HCT116 (cell line): Measurements from ENCODE around the gene PPP2R5A. TPM values are rescaled to one million over a fixed set of nuclear protein-coding genes. Genes with fewer than 3 reads are reported as not detected.

Experiments
- ATAC-seq: fragments of 200-7000 bp; cut with Tn5 transposase; 2 replicates; pipeline ENCODE4 v1.9.1; 2020; ENCODE audit warnings: mild to moderate bottlenecking, moderate library complexity
- BruUV-seq: library from RNA; stranded (reverse); fragments of 400-500 nt; replicated peaks from 2 replicates; lab custom pipeline; 2021; lab: Mats Ljungman, UMichigan
- CTCF ChIA-PET: fragments of 300-600 bp; sonication (Branson Sonifier 250); formaldehyde crosslinking; loops from one replicate; lab custom pipeline; 2021; ENCODE audit warnings: antibody characterized with exemption; lab: Charles Lee
- POLR2A ChIA-PET: fragments of 300-600, 350-600 bp; sonication (Branson Sonifier 250); formaldehyde crosslinking; loops from one replicate; lab custom pipeline; 2021; ENCODE audit warnings: antibody characterized with exemption; lab: Charles Lee
- RAD21 ChIA-PET, 2 experiments: fragments of 300-600 bp; sonication (Branson Sonifier 250); formaldehyde crosslinking; loops; one replicate each; lab custom pipeline; 2023; ENCODE audit warnings: low total read pairs in 2 of 2; ENCODE audit not compliant: uncharacterized antibody in 2 of 2, unreplicated experiment in 2 of 2, low non-redundant PET in 1 of 2; lab: Charles Lee
- DNase-seq: peaks from one replicate; pipeline ENCODE4 v3.0.0-alpha.2; 2010; ENCODE audit warnings: low read depth, low spot score
- H2AFZ ChIP-seq: fragments of 200-600 bp; shearing (Covaris generic), sonication (generic); 2 replicates; pipeline ENCODE4 v1.6.1; 2017; ENCODE audit warnings: low read depth, mixed run types, mixed read lengths, antibody characterized with exemption, low read length; ENCODE audit not compliant: poor library complexity, severe bottlenecking
- H3K27ac ChIP-seq: 2 replicates; pipeline ENCODE4 v1.5.1; 2012; ENCODE audit warnings: low read depth, low read length
- H3K27me3 ChIP-seq: fragments of 200-600 bp; sonication (generic); 2 replicates; pipeline ENCODE4 v1.6.1; 2016; ENCODE audit warnings: mixed run types, low read length, mixed read lengths; ENCODE audit not compliant: insufficient read depth
- H3K36me3 ChIP-seq, 2 experiments: fragments of 200-500 bp in 1 of 2; fragments of 200-600 bp in 1 of 2; sonication (Bioruptor generic) in 1 of 2; sonication (generic) in 1 of 2; 2 replicates each; pipeline versions ENCODE4 v1.5.1 to v1.6.1; 2014 to 2016; ENCODE audit warnings: low read length in 2 of 2, inconsistent platforms in 1 of 2, mixed read lengths in 1 of 2, mixed run types in 1 of 2; ENCODE audit not compliant: insufficient read depth in 2 of 2, control insufficient read depth in 1 of 2
- H3K4me1 ChIP-seq, 2 experiments: fragments of 200-600 bp in 1 of 2; sonication (generic) in 1 of 2; 2 replicates each; pipeline versions ENCODE4 v1.5.1 to v1.6.1; 2012 to 2017; ENCODE audit warnings: low read length in 2 of 2, inconsistent platforms in 1 of 2, mild to moderate bottlenecking in 1 of 2, mixed read lengths in 1 of 2, mixed run types in 1 of 2, moderate library complexity in 1 of 2; ENCODE audit not compliant: insufficient read depth in 2 of 2, control insufficient read depth in 1 of 2
- H3K4me2 ChIP-seq: fragments of 200-600 bp; sonication (generic); 2 replicates; pipeline ENCODE4 v1.6.1; 2017; ENCODE audit warnings: mixed run types, low read length, mixed read lengths
- H3K4me3 ChIP-seq, 2 experiments: fragments of 200-600 bp in 1 of 2; sonication (generic) in 1 of 2; replicated peaks in 1 of 2; 2 replicates each; pipeline ENCODE4 v1.5.1; 2011 to 2016; ENCODE audit warnings: low read length in 2 of 2, control low read depth in 1 of 2, low read depth in 1 of 2, mild to moderate bottlenecking in 1 of 2, mixed read lengths in 1 of 2, mixed run types in 1 of 2
- H3K79me2 ChIP-seq: fragments of 200-600 bp; sonication (generic); 2 replicates; pipeline ENCODE4 v1.6.1; 2017; ENCODE audit warnings: mild to moderate bottlenecking, mixed run types, low read length, moderate library complexity, mixed read lengths; ENCODE audit not compliant: insufficient read depth
- H3K9ac ChIP-seq: fragments of 200-600 bp; sonication (generic); 2 replicates; pipeline ENCODE4 v1.6.1; 2016; ENCODE audit warnings: low read length, mixed read lengths
- H3K9me2 ChIP-seq: fragments of 200-600 bp; sonication (generic), shearing (Covaris generic); 2 replicates; pipeline ENCODE4 v1.6.1; 2017; ENCODE audit warnings: mixed run types, mild to moderate bottlenecking, moderate library complexity; ENCODE audit not compliant: insufficient read depth
- H3K9me3 ChIP-seq, 2 experiments: fragments of 200-500 bp in 1 of 2; fragments of 200-600 bp in 1 of 2; sonication (Bioruptor generic) in 1 of 2; sonication (generic) in 1 of 2; 2 replicates each; pipeline ENCODE4 v1.6.1; 2014 to 2017; ENCODE audit warnings: low read length in 2 of 2, mixed read lengths in 2 of 2, inconsistent platforms in 1 of 2, low read depth in 1 of 2, mild to moderate bottlenecking in 1 of 2, mixed run types in 1 of 2, moderate library complexity in 1 of 2; ENCODE audit not compliant: control insufficient read depth in 1 of 2, insufficient read depth in 1 of 2
- H4K20me1 ChIP-seq: fragments of 200-600 bp; sonication (generic), shearing (Covaris generic); 2 replicates; pipeline ENCODE4 v1.6.1; 2017; ENCODE audit warnings: mixed run types, mild to moderate bottlenecking, moderate library complexity; ENCODE audit not compliant: insufficient read depth
- CEBPB ChIP-seq: IDR thresholded peaks from 2 replicates; pipeline ENCODE4 v1.6.1; 2012; ENCODE audit warnings: low read depth
- EGR1 ChIP-seq: IDR thresholded peaks from 2 replicates; pipeline ENCODE4 v1.6.1; 2012; ENCODE audit warnings: low read depth
- EZH2 ChIP-seq: fragments of 200-600 bp; sonication (generic); IDR thresholded peaks from 2 replicates; pipeline ENCODE4 v1.6.1; 2017; ENCODE audit warnings: antibody characterized with exemption, mixed run types
- JUND ChIP-seq: IDR thresholded peaks from 2 replicates; pipeline ENCODE4 v1.6.1; 2012
- POLR2A ChIP-seq: IDR thresholded peaks from 2 replicates; pipeline ENCODE4 v1.7.0; 2011; ENCODE audit warnings: borderline replicate concordance; ENCODE audit not compliant: insufficient read depth, insufficient read length; ENCODE audit errors: extremely low read depth
- POLR2AphosphoS5 ChIP-seq: IDR thresholded peaks from 2 replicates; pipeline ENCODE4 v1.6.1; 2011; ENCODE audit warnings: mild to moderate bottlenecking, low read depth, low read length, moderate library complexity
- SP1 ChIP-seq: IDR thresholded peaks from 2 replicates; pipeline ENCODE4 v1.6.1; 2012; ENCODE audit warnings: low read depth
- SRF ChIP-seq: IDR thresholded peaks from 2 replicates; pipeline ENCODE4 v1.6.1; 2012; ENCODE audit warnings: low read depth
- TCF7L2 ChIP-seq: IDR thresholded peaks from 2 replicates; pipeline ENCODE4 v1.7.0; 2011; ENCODE audit warnings: borderline replicate concordance, inconsistent platforms; ENCODE audit not compliant: insufficient read depth, insufficient read length; ENCODE audit errors: extremely low read depth
- ZFX ChIP-seq: fragments of 450-650 bp; IDR thresholded peaks from 2 replicates; pipeline ENCODE4 v1.6.1; 2017
- ZNF274 ChIP-seq: fragments of 200-500 bp; sonication (Bioruptor generic); IDR thresholded peaks from 2 replicates; pipeline ENCODE4 v1.6.1; 2014; ENCODE audit warnings: mild to moderate bottlenecking, low read depth, low read length, inconsistent platforms
- intact Hi-C: fragments of 100-400 bp; cut with micrococcal nuclease; formaldehyde crosslinking; loops from 2 replicates; pipeline ENCODE4 v1.10.0; 2022
- total RNA-seq: library from RNA; stranded (reverse); gene quantifications from one replicate; pipeline ENCODE4 v1.2.1, GENCODE V29; 2021; ENCODE audit not compliant: unreplicated experiment
- TF ChIP-seq, protein P1 (sequence below): IDR thresholded peaks from 2 replicates; pipeline ENCODE4 v1.6.1; 2012
- TF ChIP-seq, protein P2 (sequence below): IDR thresholded peaks from 2 replicates; pipeline ENCODE4 v1.6.1; 2012; ENCODE audit warnings: low read depth

PPP2R5A gene
- total RNA-seq, 1 experiment from 2014 or later = 33.1 TPM

DNA sequence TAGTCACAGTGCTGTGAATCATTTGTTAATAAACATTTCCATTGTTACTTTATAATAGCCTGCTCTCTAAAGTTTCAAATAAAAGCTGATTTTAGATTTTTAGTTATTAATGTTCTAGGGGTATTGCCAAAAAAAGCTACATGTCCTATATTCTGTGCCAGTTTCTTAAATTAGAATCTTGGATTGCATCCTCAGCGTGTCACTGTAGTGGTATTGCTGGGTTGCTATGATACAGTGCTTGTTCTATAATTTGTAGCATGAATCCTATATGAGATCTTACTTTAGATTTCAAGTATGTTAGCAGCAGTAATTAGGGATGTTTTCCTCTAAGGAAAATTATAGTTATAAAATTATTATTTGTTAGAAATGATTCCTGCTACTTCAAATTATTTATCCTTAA is 16.4 kb downstream of the PPP2R5A start:
- Histone ChIP-seq H3K4me1 (no peaks in the 10 kb centered on the region), H3K36me3 (no peaks in the 10 kb centered on the region), H3K9me2 (no peaks in the 10 kb centered on the region), H3K4me3 (no peak overlapping the region), H3K9ac (no peak overlapping the region), H3K9me3 (no peaks in the 10 kb centered on the region), H4K20me1 (no peaks in the 10 kb centered on the region), H2AFZ (no peak overlapping the region), H3K27me3 (no peaks in the 10 kb centered on the region), H3K27ac (no peak overlapping the region), H3K4me2 (no peak overlapping the region), H3K79me2 (peaks cover 71% of the 10 kb centered on the region)
- DNase-seq (no peak), ATAC-seq (no peak)
- TF ChIP-seq POLR2AphosphoS5 = no peak
- TF ChIP-seq EGR1 = no peak
- TF ChIP-seq ZNF274 = no peak
- no peak for TF ChIP-seq CEBPB
- TF ChIP-seq SRF = no peak
- TF ChIP-seq EZH2 = no peak
- TF ChIP-seq, protein P1, sequence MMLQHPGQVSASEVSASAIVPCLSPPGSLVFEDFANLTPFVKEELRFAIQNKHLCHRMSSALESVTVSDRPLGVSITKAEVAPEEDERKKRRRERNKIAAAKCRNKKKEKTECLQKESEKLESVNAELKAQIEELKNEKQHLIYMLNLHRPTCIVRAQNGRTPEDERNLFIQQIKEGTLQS = no peak
- no peak for TF ChIP-seq TCF7L2
- TF ChIP-seq ZFX = no peak
- TF ChIP-seq JUND = no peak
- TF ChIP-seq, protein P2, sequence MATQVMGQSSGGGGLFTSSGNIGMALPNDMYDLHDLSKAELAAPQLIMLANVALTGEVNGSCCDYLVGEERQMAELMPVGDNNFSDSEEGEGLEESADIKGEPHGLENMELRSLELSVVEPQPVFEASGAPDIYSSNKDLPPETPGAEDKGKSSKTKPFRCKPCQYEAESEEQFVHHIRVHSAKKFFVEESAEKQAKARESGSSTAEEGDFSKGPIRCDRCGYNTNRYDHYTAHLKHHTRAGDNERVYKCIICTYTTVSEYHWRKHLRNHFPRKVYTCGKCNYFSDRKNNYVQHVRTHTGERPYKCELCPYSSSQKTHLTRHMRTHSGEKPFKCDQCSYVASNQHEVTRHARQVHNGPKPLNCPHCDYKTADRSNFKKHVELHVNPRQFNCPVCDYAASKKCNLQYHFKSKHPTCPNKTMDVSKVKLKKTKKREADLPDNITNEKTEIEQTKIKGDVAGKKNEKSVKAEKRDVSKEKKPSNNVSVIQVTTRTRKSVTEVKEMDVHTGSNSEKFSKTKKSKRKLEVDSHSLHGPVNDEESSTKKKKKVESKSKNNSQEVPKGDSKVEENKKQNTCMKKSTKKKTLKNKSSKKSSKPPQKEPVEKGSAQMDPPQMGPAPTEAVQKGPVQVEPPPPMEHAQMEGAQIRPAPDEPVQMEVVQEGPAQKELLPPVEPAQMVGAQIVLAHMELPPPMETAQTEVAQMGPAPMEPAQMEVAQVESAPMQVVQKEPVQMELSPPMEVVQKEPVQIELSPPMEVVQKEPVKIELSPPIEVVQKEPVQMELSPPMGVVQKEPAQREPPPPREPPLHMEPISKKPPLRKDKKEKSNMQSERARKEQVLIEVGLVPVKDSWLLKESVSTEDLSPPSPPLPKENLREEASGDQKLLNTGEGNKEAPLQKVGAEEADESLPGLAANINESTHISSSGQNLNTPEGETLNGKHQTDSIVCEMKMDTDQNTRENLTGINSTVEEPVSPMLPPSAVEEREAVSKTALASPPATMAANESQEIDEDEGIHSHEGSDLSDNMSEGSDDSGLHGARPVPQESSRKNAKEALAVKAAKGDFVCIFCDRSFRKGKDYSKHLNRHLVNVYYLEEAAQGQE = no peak
- TF ChIP-seq SP1 = no peak
- TF ChIP-seq POLR2A = no peak
- ChIA-PET POLR2A (no interaction called here), CTCF (interaction anchor here (1.0 kb wide), 1 partner anchor 231 kb away, joined by 4 read pairs; no protein-coding TSS in a partner anchor), RAD21 (no interaction called here)
- intact Hi-C loops = no loop called here
- BruUV-seq = no TSS peak
